MCF 10A (cell line): ENCODE measurements around the gene KIRREL3. TPM values are rescaled to one million over a fixed set of nuclear protein-coding genes. Genes with fewer than 3 reads are reported as not detected.

Experiments used
- BruUV-seq: library from RNA; stranded (reverse); fragments of 400-500 nt; replicated peaks from 2 replicates; lab custom pipeline; 2021; lab: Mats Ljungman, UMichigan
- CTCF ChIA-PET: fragments of 300-600 bp; sonication (Branson Sonifier 250); formaldehyde crosslinking; extraction: SDS; loops from one replicate; lab custom pipeline; 2021; ENCODE audit warnings: antibody characterized with exemption, inconsistent platforms; lab: Yijun Ruan, JAX
- POLR2A ChIA-PET: fragments of 300-600, 350-650 bp; sonication (Branson Sonifier 250); formaldehyde crosslinking; extraction: SDS; loops from one replicate; lab custom pipeline; 2020; ENCODE audit warnings: antibody characterized with exemption, inconsistent platforms; lab: Yijun Ruan, JAX
- DNase-seq: peaks from one replicate; pipeline ENCODE4 v3.0.0-alpha.2; 2018; ENCODE audit not compliant: unreplicated experiment
- H3K27ac Mint-ChIP-seq: one replicate; pipeline ENCODE4 v1.8.0; 2022; ENCODE audit warnings: mild to moderate bottlenecking, low read depth, mixed read lengths; ENCODE audit not compliant: unreplicated experiment
- H3K27me3 Mint-ChIP-seq: one replicate; pipeline ENCODE4 v1.8.0; 2022; ENCODE audit warnings: mixed read lengths; ENCODE audit not compliant: insufficient read depth, unreplicated experiment
- H3K36me3 Mint-ChIP-seq: one replicate; pipeline ENCODE4 v1.8.0; 2022; ENCODE audit warnings: mild to moderate bottlenecking, moderate library complexity, mixed read lengths; ENCODE audit not compliant: insufficient read depth, unreplicated experiment
- H3K4me1 Mint-ChIP-seq: one replicate; pipeline ENCODE4 v1.8.0; 2022; ENCODE audit warnings: mixed read lengths; ENCODE audit not compliant: insufficient read depth, unreplicated experiment
- H3K4me3 Mint-ChIP-seq: one replicate; pipeline ENCODE4 v1.8.0; 2022; ENCODE audit warnings: mild to moderate bottlenecking, moderate library complexity, mixed read lengths; ENCODE audit not compliant: unreplicated experiment
- H3K9me3 Mint-ChIP-seq: one replicate; pipeline ENCODE4 v1.8.0; 2022; ENCODE audit warnings: mixed read lengths; ENCODE audit not compliant: unreplicated experiment
- CTCF ChIP-seq: fragments of 200-600 bp; IDR thresholded peaks from one replicate; pipeline ENCODE4 v1.8.0; 2022; ENCODE audit warnings: antibody characterized with exemption, mild to moderate bottlenecking; ENCODE audit not compliant: unreplicated experiment
- intact Hi-C: fragments of 100-400 bp; cut with micrococcal nuclease; formaldehyde crosslinking; loops from 2 replicates; pipeline ENCODE4 v1.14.1; 2022
- total RNA-seq: library from RNA; stranded (reverse); gene quantifications from 2 replicates; pipeline ENCODE4 v1.2.3, GENCODE V29; 2022

KIRREL3 gene
- total RNA-seq, 1 experiment from 2014 or later = not detected

DNA sequence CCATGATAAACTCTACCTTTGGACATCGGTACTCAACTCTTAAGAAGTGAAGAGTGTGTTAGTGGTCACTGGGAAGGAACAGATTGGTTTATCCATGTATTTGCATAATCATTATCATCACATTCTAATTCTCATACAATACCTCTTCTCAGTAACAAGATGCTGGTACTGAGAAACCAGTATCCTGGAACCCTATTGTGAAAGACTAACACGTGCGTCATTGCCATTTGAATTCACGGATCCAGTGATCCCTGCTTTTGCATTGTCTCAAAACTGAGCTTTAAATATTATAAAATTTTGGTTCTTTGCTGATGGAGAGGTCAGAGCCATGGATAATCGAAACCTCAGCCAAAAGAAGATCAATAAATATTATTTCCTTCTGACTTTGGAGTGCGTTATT, 35.2 kb downstream of the KIRREL3 start:
- Mint-ChIP-seq H3K27me3 (no peaks in the 10 kb centered on the region), H3K36me3 (no peaks in the 10 kb centered on the region), H3K4me1 (no peaks in the 10 kb centered on the region), H3K27ac (no peak overlapping the region), H3K4me3 (no peak overlapping the region), H3K9me3 (peaks cover 18% of the 10 kb centered on the region)
- no peak for DNase-seq
- ChIA-PET POLR2A (no interaction called here), CTCF (interaction anchor here (0.9 kb wide), 1 partner anchor 358 kb away, joined by 4 read pairs; no protein-coding TSS in a partner anchor)
- intact Hi-C loops = no loop called here
- no peak for TF ChIP-seq CTCF
- BruUV-seq = no TSS peak

- H3K27me3 Mint-ChIP-seq = no peaks in the 10 kb centered on the region
Measured at GRCh38 chr11:126963603-126964363, 36.8 kb downstream of the KIRREL3 start.

DNA sequence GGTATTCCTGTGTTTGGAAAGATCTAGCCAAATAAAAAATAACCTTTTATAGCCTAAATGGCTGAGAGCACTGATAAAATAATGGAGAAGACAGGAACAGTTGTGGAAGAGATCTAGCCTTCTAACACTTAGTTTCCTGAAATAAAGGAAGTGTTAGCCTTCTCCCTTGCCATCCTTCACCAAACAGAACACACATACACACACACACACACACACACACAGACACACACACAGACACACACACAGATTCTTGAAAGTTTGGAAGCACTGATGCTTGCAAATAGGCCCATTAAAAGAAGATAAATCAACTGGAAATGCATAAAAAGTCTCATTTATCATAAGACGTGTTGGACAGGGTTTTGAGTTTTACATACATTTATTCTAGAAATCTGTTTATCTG, 37.5 kb downstream of the KIRREL3 start:
- H3K27me3 Mint-ChIP-seq = no peaks in the 10 kb centered on the region

More at GRCh38 chr11:126963603-126964363, 36.8 kb downstream of the KIRREL3 start:
- no peak overlapping the region for H3K4me3 Mint-ChIP-seq
- ChIA-PET CTCF (no interaction called here), POLR2A (no interaction called here)
- H3K9me3 Mint-ChIP-seq = peaks cover 27% of the 10 kb centered on the region
- intact Hi-C loops = no loop called here
- no TSS peak for BruUV-seq
- TF ChIP-seq CTCF = no peak
- H3K4me1 Mint-ChIP-seq = no peaks in the 10 kb centered on the region
- H3K27ac Mint-ChIP-seq = no peak overlapping the region
- no peak for DNase-seq
- no peaks in the 10 kb centered on the region for H3K36me3 Mint-ChIP-seq

DNA sequence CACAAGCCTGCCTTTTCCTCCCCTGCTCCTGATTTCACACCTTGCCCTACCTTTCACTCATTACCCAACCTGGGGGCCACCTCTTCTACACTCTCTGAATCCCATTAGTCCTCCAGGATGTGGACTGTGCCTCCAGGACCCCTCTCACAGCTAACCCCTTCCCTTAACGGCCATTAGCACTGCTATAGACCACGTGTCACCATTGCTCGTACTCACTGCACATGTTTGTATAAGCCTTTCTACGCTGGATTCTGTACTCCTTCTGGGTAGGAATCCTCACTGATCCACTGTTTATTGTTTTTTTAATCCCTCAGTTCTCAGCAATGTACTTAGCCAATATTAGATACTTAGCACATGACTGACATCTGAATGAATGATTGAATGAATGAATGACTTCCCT, 40.9 kb downstream of the KIRREL3 start:
- BruUV-seq = no TSS peak

More for the DNA sequence above, 37.5 kb downstream of the KIRREL3 start:
- no TSS peak for BruUV-seq
- intact Hi-C loops = no loop called here
- POLR2A ChIA-PET = no interaction called here
- Mint-ChIP-seq H3K4me1 (no peaks in the 10 kb centered on the region), H3K27ac (no peak overlapping the region), H3K9me3 (peaks cover 29% of the 10 kb centered on the region), H3K4me3 (no peak overlapping the region), H3K36me3 (no peaks in the 10 kb centered on the region)
- CTCF ChIA-PET = no interaction called here
- no peak for TF ChIP-seq CTCF
- DNase-seq = no peak

More for the DNA sequence above, 40.9 kb downstream of the KIRREL3 start:
- ChIA-PET POLR2A (no interaction called here), CTCF (no interaction called here)
- Mint-ChIP-seq H3K27ac (no peak overlapping the region), H3K9me3 (peaks cover 39% of the 10 kb centered on the region), H3K27me3 (no peaks in the 10 kb centered on the region), H3K4me1 (no peaks in the 10 kb centered on the region), H3K36me3 (no peaks in the 10 kb centered on the region), H3K4me3 (no peak overlapping the region)
- no peak for TF ChIP-seq CTCF
- no peak for DNase-seq
- intact Hi-C loops = no loop called here
